Gastroesophageal sphincter (tissue), 3 donors: ENCODE measurements around the gene ZBTB12.

Experiments
- POLR2A ChIP-seq, 2 donors: fragments of 450-650 bp; IDR thresholded peaks; one replicate each; pipeline ENCODE4 v1.6.1; 2017; ENCODE audit warnings: antibody characterized with exemption in 2 of 2, mild to moderate bottlenecking in 2 of 2, moderate library complexity in 1 of 2
- TF ChIP-seq, protein P1 (sequence below), 4 experiments: fragments of 200-600 bp in 2 of 4; fragments of 450-650 bp in 2 of 4; sonication (generic) in 1 of 4; IDR thresholded peaks; one replicate each; pipeline ENCODE4 v1.5.1; 2017 to 2019; ENCODE audit warnings: antibody characterized with exemption in 4 of 4, mild to moderate bottlenecking in 2 of 4, moderate library complexity in 2 of 4

- TF ChIP-seq, protein P1, sequence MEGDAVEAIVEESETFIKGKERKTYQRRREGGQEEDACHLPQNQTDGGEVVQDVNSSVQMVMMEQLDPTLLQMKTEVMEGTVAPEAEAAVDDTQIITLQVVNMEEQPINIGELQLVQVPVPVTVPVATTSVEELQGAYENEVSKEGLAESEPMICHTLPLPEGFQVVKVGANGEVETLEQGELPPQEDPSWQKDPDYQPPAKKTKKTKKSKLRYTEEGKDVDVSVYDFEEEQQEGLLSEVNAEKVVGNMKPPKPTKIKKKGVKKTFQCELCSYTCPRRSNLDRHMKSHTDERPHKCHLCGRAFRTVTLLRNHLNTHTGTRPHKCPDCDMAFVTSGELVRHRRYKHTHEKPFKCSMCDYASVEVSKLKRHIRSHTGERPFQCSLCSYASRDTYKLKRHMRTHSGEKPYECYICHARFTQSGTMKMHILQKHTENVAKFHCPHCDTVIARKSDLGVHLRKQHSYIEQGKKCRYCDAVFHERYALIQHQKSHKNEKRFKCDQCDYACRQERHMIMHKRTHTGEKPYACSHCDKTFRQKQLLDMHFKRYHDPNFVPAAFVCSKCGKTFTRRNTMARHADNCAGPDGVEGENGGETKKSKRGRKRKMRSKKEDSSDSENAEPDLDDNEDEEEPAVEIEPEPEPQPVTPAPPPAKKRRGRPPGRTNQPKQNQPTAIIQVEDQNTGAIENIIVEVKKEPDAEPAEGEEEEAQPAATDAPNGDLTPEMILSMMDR (IDR thresholded peaks at IDR 0.05), result no peak
- TF ChIP-seq POLR2A (IDR thresholded peaks at IDR 0.05), result no peak
These were observed 13.5 kb upstream of the ZBTB12 start for GRCh38 chr6:31915351-31915750.
